AG09309 (cell line): ENCODE results near the gene PRKCA.

ENCODE experiments used
- DNase-seq: peaks from one replicate; pipeline ENCODE4 v3.0.0-alpha.2; 2010; ENCODE audit warnings: low read depth
- H3K4me3 ChIP-seq: 2 replicates; pipeline ENCODE4 v1.5.1; 2011; ENCODE audit warnings: mild to moderate bottlenecking, low read depth, low read length, moderate library complexity; ENCODE audit not compliant: control insufficient read depth
- TF ChIP-seq, protein P1 (sequence below): IDR thresholded peaks from 2 replicates; pipeline ENCODE4 v1.5.1; 2011; ENCODE audit warnings: mild to moderate bottlenecking, low read depth, low read length, inconsistent platforms; ENCODE audit not compliant: insufficient read depth, control insufficient read depth; ENCODE audit errors: missing control alignments

The PRKCA gene

DNA sequence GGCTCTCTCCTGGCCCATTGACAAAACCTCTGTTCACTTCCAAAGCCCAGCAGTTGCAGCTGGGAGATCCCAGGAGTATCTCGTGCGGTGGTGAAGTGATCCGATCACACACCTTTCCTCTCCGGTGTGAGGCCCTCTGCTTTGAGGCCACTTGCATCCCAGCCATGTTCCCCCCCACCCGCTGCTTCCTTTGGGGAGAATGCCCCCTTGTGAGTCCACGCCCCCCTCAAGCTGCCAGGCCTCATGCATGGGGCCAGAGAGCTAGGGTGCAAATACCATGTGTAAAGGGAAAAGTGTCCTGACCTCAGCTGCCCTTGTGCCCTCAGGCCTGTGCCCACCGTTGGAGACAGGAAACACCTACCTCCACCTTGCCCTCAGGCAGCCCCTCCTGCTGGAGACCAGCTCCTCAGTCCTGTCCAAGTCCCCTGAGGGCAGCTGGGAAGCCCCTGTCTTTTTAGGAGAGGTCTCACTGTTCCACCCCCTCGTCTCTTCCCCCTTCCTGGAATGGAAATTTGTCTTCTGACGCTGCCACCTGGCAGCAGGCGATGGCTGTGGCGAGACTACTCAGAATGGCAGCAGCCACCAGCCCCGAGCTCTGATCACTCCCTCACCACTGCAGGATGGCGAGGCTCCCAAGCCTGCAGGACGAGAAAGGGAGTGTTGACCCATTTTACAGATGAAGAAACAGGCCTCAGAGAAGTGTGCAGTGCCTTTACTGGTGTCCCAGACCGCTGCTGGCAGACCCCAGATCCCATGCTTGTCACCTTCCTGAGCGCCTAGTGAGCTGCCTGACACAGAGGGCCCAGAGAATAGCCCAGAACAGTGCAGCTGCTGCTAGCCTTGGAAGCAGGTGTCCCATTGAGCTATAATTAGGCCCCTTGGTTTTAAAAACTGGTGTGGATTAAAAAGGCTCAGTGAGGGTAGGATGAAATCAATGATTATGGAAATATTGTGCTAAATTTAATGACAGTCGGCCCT, 411.9 kb downstream of the PRKCA start:
- TF ChIP-seq, protein P1, sequence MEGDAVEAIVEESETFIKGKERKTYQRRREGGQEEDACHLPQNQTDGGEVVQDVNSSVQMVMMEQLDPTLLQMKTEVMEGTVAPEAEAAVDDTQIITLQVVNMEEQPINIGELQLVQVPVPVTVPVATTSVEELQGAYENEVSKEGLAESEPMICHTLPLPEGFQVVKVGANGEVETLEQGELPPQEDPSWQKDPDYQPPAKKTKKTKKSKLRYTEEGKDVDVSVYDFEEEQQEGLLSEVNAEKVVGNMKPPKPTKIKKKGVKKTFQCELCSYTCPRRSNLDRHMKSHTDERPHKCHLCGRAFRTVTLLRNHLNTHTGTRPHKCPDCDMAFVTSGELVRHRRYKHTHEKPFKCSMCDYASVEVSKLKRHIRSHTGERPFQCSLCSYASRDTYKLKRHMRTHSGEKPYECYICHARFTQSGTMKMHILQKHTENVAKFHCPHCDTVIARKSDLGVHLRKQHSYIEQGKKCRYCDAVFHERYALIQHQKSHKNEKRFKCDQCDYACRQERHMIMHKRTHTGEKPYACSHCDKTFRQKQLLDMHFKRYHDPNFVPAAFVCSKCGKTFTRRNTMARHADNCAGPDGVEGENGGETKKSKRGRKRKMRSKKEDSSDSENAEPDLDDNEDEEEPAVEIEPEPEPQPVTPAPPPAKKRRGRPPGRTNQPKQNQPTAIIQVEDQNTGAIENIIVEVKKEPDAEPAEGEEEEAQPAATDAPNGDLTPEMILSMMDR, result no peak
- no peak overlapping the region for H3K4me3 ChIP-seq
- DNase-seq, result no peak

DNA sequence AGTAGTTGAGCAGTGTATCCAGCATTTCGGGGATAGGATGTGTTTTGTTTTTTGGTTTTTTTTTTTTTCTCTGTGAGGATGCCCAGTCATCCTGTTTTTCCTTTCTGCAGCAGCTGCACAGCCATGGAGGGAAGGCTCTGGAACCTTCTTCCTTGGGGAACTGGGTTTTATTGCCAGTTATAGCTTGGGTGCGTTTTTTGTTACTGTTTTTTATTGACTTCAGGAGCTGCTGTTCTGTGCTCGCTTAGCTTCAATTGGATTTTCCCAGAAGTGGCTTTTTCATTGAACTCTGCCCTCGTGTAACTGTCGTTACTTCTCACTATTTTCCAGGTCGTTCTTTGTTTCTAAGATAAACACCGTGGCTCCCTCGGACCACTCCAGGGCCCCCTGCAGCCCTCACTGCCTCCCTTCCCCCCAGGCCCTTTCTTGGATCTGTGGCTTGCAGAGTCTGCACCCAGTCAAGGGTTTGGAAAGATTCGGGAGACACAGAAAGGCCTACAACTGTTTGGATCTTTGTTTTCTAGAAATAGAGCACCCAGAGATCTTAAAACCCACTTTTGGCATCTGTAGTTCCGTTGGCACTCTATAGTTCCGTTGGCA, 412.8 kb downstream of the PRKCA start:
- no peak for DNase-seq
- TF ChIP-seq, protein P1, result no peak
- H3K4me3 ChIP-seq, result no peak overlapping the region

DNA sequence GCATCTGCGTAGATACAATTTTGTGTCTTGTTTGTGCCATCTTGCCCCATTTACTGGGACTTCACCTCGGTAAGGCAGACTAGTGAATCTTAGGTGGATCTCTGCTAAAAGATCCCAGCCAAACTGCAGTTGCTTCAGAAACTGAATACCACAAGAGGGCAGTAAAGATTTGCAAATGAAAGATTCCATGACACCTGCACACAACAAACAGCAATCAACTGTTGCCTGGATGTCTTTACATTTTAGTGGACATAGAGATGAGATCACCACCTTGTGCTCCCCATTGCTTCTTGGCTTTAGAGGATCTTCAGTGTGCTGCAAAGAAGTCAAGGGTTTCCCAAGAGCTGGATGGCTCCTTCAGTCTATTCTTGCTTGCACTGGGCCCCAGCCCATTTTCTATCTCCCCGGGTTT, 413.3 kb downstream of the PRKCA start:
- DNase-seq, result peak; percentile 21
- TF ChIP-seq, protein P1, result peak; percentile 62
- H3K4me3 ChIP-seq, result no peak overlapping the region

DNA sequence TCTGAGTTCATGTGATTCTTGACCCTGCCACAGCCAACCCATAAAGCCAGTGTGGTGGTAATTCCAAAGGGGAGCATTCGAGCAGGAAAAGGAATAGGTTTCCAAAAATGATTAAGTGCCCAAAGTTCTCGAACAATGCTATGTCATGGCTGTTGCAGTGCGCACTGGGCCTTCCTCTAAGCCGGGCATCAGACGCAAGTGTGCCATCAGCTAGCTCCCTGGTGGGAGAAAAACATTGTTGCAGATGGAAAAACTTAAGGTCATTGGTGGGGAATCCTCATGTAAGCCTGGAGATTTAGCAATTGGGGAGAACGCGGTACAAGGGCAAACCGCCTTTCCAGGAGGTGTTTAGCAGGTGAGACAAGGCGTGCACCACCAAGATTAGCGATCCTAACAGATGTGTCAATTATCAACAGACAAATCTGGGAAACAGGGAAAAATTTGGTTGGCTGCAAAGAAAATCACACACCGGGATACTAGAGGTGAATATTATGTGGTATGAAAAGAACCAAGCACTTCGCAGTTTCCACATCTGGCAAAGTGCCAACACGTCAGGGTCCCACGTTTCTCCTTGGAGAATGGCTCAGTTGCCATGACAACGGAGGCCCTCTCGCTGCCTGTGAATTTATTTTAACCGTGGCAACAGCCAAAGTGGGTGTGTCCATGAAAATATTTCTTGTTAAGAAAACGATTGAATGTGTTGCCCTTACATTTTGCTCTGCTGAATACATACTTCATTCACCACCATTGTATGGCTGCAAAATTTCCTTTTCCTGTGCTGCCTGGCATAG, 414.0 kb downstream of the PRKCA start:
- DNase-seq, result no peak
- H3K4me3 ChIP-seq, result no peak overlapping the region
- TF ChIP-seq, protein P1, result no peak

DNA sequence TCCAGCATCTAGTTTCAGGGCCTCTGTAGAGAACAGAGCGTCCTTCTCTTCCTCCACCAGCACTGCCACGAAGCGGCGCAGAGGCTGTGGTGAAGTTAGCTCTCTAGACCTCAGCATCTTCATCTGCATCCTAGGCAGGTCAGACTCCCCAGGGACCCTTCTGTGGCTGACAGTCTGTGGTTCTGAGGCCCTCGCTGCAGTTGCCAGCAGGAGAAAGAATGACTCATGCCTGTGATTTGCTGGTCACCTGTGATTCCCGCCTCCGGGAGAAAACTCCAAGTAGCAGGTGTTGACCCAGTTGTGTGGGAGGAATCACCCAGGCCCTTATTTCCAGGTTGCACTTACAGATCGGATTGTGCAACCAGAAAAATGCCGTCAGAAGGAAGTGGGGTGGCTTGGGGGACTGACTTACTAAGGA, 415.2 kb downstream of the PRKCA start:
- TF ChIP-seq, protein P1, result no peak
- no peak for DNase-seq
- no peak overlapping the region for H3K4me3 ChIP-seq

DNA sequence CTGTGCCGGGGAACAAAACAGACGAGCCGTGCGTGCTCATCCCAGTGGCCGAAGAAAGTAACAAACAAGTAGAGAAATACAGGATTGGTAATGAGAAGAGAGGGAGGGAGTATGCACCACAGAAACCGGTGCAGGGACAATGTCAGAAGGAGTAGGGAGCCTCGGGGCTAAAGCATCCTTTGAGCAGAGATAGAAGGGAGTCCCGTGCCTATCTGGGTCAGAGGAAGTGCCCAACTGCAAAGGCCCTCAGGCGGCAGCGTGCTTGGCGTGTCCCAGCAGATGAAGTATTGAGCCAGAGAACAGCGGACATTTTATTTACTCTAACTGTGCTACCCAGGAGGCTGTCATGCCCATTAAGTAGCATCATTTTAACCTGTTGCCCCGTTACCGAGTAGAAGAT, 417.6 kb downstream of the PRKCA start:
- no peak overlapping the region for H3K4me3 ChIP-seq
- TF ChIP-seq, protein P1, result no peak

More for the DNA sequence above, 417.6 kb downstream of the PRKCA start:
- DNase-seq, result no peak
